ENCODE data around the gene RCAN1. TPM values are rescaled to one million over a fixed set of nuclear protein-coding genes. Genes with fewer than 3 reads are reported as not detected.
"Not testable (repeated sequence)": the region's sequence is repeated elsewhere in the genome, so short reads cannot be mapped to it uniquely, and the experiment has no call there.

RCAN1 gene
- total and polyA plus RNA-seq, 2 experiments from 2014 or later, result 79.4 to 113 TPM

GRCh38 chr21:34570313-34570712 is 44.6 kb downstream of the RCAN1 start:
- TF ChIP-seq EZH2phosphoT487 (IDR thresholded peaks at IDR 0.05; ENCODE audit: low read depth, severe bottlenecking, unreplicated experiment) (no peak), CTCF (IDR thresholded peaks at IDR 0.05; ENCODE audit: poor library complexity) (no peak), EZH2 (IDR thresholded peaks at IDR 0.05; ENCODE audit: borderline replicate concordance) (no peak)
- no peak overlapping the region for H3K27ac ChIP-seq
- H3K9me2 ChIP-seq (replicated peaks; ENCODE audit: insufficient read depth), result no peaks in the 10 kb centered on the region
- H3K4me1 ChIP-seq (ENCODE audit: insufficient read depth), result no peaks in the 10 kb centered on the region
- H3K4me3 ChIP-seq, result no peak overlapping the region
- H3K9me3 ChIP-seq (ENCODE audit: low read depth), result no peaks in the 10 kb centered on the region
- H3K79me2 ChIP-seq, result no peaks in the 10 kb centered on the region
- H3K4me2 ChIP-seq, result no peak overlapping the region
- 83% methylated on average over 3 of the region's 3 CpGs for WGBS (ENCODE audit: low lambda C conversion rate, missing lambda C conversion rate)
- H4K20me1 ChIP-seq (ENCODE audit: insufficient read depth, poor library complexity, severe bottlenecking), result no peaks in the 10 kb centered on the region
- H3K27me3 ChIP-seq, result no peaks in the 10 kb centered on the region
- no peak for DNase-seq (ENCODE audit: low spot score)
- H3K36me3 ChIP-seq (replicated peaks; ENCODE audit: insufficient read depth, low read depth), result no peaks in the 10 kb centered on the region
- no peak overlapping the region for H2AFZ ChIP-seq

- no peak for DNase-seq (ENCODE audit: low spot score)
- no peak overlapping the region for H3K4me2 ChIP-seq
- no peak overlapping the region for H2AFZ ChIP-seq
- H3K36me3 ChIP-seq (replicated peaks; ENCODE audit: insufficient read depth, low read depth), result no peaks in the 10 kb centered on the region
- no peak overlapping the region for H3K27ac ChIP-seq
- WGBS (ENCODE audit: low lambda C conversion rate, missing lambda C conversion rate), result 87% methylated on average over 4 of the region's 4 CpGs
- no peaks in the 10 kb centered on the region for H3K27me3 ChIP-seq
- H3K4me1 ChIP-seq (ENCODE audit: insufficient read depth), result no peaks in the 10 kb centered on the region
- TF ChIP-seq EZH2 (IDR thresholded peaks at IDR 0.05; ENCODE audit: borderline replicate concordance) (no peak), EZH2phosphoT487 (IDR thresholded peaks at IDR 0.05; ENCODE audit: low read depth, severe bottlenecking, unreplicated experiment) (no peak), CTCF (IDR thresholded peaks at IDR 0.05; ENCODE audit: poor library complexity) (no peak)
- no peaks in the 10 kb centered on the region for H3K79me2 ChIP-seq
- no peaks in the 10 kb centered on the region for H3K9me2 ChIP-seq (replicated peaks; ENCODE audit: insufficient read depth)
- H4K20me1 ChIP-seq (ENCODE audit: insufficient read depth, poor library complexity, severe bottlenecking), result no peaks in the 10 kb centered on the region
- no peaks in the 10 kb centered on the region for H3K9me3 ChIP-seq (ENCODE audit: low read depth)
- no peak overlapping the region for H3K4me3 ChIP-seq
Measured at GRCh38 chr21:34569381-34569979, 45.4 kb downstream of the RCAN1 start.

- H3K36me3 ChIP-seq (replicated peaks; ENCODE audit: insufficient read depth, low read depth); DNase-seq (ENCODE audit: low spot score); H2AFZ ChIP-seq; H3K4me2 ChIP-seq; H3K4me3 ChIP-seq; H3K27ac ChIP-seq; H3K9me3 ChIP-seq (ENCODE audit: low read depth); H3K27me3 ChIP-seq; H4K20me1 ChIP-seq (ENCODE audit: insufficient read depth, poor library complexity, severe bottlenecking); H3K4me1 ChIP-seq (ENCODE audit: insufficient read depth); H3K9me2 ChIP-seq (replicated peaks; ENCODE audit: insufficient read depth); H3K79me2 ChIP-seq: not testable (repeated sequence)
- 94% methylated on average over 4 of the region's 4 CpGs for WGBS (ENCODE audit: low lambda C conversion rate, missing lambda C conversion rate)
Measured at GRCh38 chr21:34568801-34569200, 46.1 kb downstream of the RCAN1 start.

- Histone ChIP-seq H3K36me3 (replicated peaks; ENCODE audit: insufficient read depth, low read depth) (no peaks in the 10 kb centered on the region), H3K4me1 (ENCODE audit: insufficient read depth) (no peaks in the 10 kb centered on the region), H2AFZ (no peak overlapping the region), H3K4me3 (no peak overlapping the region), H3K27me3 (no peaks in the 10 kb centered on the region), H3K9me3 (ENCODE audit: low read depth) (no peaks in the 10 kb centered on the region), H3K4me2 (no peak overlapping the region), H3K9me2 (replicated peaks; ENCODE audit: insufficient read depth) (no peaks in the 10 kb centered on the region), H4K20me1 (ENCODE audit: insufficient read depth, poor library complexity, severe bottlenecking) (no peaks in the 10 kb centered on the region), H3K27ac (no peak overlapping the region), H3K79me2 (no peaks in the 10 kb centered on the region)
- WGBS (ENCODE audit: low lambda C conversion rate, missing lambda C conversion rate), result 92% methylated on average over 10 of the region's 10 CpGs
- no peak for TF ChIP-seq EZH2phosphoT487 (IDR thresholded peaks at IDR 0.05; ENCODE audit: low read depth, severe bottlenecking, unreplicated experiment)
- TF ChIP-seq EZH2 (IDR thresholded peaks at IDR 0.05; ENCODE audit: borderline replicate concordance), result no peak
- no peak for TF ChIP-seq CTCF (IDR thresholded peaks at IDR 0.05; ENCODE audit: poor library complexity)
- no peak for DNase-seq (ENCODE audit: low spot score)
Measured at GRCh38 chr21:34567604-34568155, 47.2 kb downstream of the RCAN1 start.
